Measurements from ENCODE around the gene MED12. TPM values are rescaled to one million over a fixed set of nuclear protein-coding genes. Genes with fewer than 3 reads are reported as not detected.
A peak's percentile ranks its signal among the peaks of the same experiment; 100 is the strongest.

The MED12 gene
- total RNA-seq = 10 to 100 TPM; 23.7 to 34.2 (median 28.2) TPM

DNA sequence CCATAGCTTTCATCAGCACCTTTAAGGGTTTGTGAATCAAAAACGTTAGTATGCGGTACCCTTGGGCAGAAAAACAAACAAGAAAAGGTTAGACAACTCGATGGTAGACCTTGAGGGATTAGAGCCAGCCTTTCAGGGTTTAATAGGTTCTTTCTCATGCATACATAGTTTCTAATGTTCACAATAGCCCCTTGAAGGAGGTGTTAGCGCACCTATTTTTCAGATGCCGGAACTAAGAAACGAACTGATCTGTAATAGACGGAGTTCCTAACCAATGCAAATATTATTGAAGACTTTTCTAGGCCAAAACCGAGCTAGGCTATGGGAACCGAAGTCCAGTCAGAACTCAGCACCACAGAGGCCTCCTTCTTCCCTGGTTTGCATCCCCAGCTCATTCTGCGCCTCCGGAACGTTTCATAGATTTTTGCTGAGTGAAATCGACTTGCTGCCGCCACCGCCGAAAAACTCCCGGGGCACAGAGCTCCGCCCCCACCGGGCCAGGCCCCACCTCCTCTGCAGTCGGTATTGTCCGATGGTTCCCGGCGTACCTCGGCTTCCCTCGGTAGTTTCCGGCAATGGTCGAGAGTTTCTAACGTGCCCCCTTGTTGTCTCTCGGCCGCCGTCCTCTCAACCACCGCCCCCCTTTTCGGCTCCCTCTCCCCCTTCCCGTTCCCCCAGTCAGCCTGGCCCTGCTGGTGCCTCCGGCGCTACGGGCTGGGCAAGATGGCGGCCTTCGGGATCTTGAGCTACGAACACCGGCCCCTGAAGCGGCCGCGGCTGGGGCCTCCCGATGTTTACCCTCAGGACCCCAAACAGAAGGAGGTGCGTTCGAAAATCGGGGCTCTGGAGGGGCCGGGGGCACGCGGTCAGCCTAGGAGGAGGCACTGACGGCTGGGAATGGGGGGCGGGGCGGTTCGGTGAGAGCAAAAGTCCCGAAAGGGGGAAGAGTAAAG is at the start of gene MED12:
Gene MED12, plus strand, starts transcription at position 565 of the 953 bp plus-strand sequence. Its CDS starts 159 bp downstream, at position 724.
- TF ChIP-seq POLR2A (IDR thresholded peaks at IDR 0.05; ENCODE audit: low read depth) (no peak), POLR2AphosphoS5 (IDR thresholded peaks at IDR 0.05) (peak; percentile 44 to 52)

DNA sequence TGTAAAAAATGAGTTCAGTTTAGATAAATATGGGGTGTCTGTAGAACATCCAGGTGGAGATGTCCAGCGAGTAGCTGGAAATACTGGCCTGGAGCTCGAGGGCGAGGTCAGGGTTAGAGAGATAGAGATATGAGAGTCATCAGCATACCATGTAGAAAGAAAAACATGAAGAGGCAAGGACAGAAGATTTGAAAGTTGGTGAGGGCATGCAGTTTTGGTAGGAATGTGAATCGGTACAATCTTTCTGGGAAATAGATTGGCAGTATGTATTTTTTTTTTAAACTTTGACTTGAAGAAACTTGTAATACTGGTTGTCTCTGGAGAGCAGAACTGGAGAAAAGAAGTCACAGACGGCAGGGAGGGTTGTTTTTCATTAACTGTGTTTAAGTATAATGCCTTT is 47.9 kb upstream of the MED12 start:
- DNase-seq (ENCODE audit: extremely low spot score) = no peak
- Histone ChIP-seq H3K4me3 (no peak overlapping the region), H3K9me3 (no peaks in the 10 kb centered on the region), H3K27me3 (no peaks in the 10 kb centered on the region), H3K27ac (replicated peaks in 1 of 4) (no peak overlapping the region), H3K4me1 (peaks cover 6 to 15% (median 13%) of the 10 kb centered on the region in 4 donors), H3K36me3 (no peaks in the 10 kb centered on the region)
- intact Hi-C loops (cut with DNase I) = no loop called here
- TF ChIP-seq EP300 (IDR thresholded peaks at IDR 0.05) = no peak
- no peak for TF ChIP-seq POLR2A (IDR thresholded peaks at IDR 0.05; ENCODE audit: low read depth)
- TF ChIP-seq, protein P1, sequence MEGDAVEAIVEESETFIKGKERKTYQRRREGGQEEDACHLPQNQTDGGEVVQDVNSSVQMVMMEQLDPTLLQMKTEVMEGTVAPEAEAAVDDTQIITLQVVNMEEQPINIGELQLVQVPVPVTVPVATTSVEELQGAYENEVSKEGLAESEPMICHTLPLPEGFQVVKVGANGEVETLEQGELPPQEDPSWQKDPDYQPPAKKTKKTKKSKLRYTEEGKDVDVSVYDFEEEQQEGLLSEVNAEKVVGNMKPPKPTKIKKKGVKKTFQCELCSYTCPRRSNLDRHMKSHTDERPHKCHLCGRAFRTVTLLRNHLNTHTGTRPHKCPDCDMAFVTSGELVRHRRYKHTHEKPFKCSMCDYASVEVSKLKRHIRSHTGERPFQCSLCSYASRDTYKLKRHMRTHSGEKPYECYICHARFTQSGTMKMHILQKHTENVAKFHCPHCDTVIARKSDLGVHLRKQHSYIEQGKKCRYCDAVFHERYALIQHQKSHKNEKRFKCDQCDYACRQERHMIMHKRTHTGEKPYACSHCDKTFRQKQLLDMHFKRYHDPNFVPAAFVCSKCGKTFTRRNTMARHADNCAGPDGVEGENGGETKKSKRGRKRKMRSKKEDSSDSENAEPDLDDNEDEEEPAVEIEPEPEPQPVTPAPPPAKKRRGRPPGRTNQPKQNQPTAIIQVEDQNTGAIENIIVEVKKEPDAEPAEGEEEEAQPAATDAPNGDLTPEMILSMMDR (IDR thresholded peaks at IDR 0.05) = no peak
- TF ChIP-seq POLR2AphosphoS5 (IDR thresholded peaks at IDR 0.05) = no peak
- WGBS = 66% methylated on average over 5 of the region's 5 CpGs

More for the DNA sequence above, at the start of gene MED12:
- H3K27ac ChIP-seq (replicated peaks in 1 of 4) = peak within 1 kb of the TSS; percentile 73 to 84 (median 82)
- H3K36me3 ChIP-seq = peaks cover 9 to 33% (median 30%) of the 10 kb centered on the region in 4 donors
- no peaks in the 10 kb centered on the region for H3K27me3 ChIP-seq
- 51% methylated on average over 56 of the region's 56 CpGs for WGBS
- intact Hi-C loops (cut with DNase I) = no loop called here
- H3K4me3 ChIP-seq = peak within 1 kb of the TSS; percentile 60 to 71 (median 64)
- DNase-seq (ENCODE audit: extremely low spot score) = peak; percentile 95
- H3K9me3 ChIP-seq = no peaks in the 10 kb centered on the region
- peaks cover 6 to 19% (median 18%) of the 10 kb centered on the region in 4 donors for H3K4me1 ChIP-seq

DNA sequence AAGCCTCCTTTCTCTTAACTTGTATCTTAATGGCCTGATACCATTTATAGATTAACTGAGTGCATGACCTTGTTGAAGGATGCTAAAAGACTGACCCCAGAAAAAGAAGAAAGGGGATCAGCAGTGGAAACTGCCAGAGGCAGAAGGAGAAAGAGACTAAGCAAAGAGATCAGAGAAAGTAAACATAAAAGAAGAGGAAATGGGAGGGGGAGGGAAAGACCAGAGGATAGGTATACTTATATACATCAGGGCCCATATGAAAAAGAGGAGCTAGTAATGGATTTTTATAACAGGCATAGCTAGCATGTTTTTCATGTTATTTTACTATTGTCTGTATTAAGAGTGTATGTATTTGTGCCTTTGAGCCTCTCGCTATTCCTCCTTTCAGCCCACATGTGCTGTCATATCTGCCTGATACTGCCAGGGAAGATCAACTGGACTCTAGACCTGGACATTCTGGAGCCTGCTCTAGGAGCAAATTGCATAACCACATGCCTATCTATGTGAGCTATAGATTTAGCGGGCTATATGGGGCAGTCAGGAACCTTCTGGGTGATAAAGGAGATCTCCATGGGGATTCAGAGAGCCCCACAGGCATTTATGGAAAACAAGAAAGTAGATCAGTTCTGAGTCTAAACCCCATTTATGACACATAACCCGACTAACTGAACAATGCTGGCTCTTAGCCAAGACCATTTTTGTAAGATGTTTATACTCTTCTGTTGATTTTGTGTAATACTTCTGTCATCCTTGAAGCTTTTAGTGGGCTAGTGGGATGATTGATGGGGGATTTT is 36.9 kb upstream of the MED12 start:
- Histone ChIP-seq H3K27ac (replicated peaks in 1 of 4) (no peak overlapping the region), H3K9me3 (no peaks in the 10 kb centered on the region), H3K27me3 (peaks cover 0 to 3% (median 0%) of the 10 kb centered on the region in 4 donors), H3K4me3 (no peak overlapping the region), H3K4me1 (peaks cover 0 to 4% (median 0%) of the 10 kb centered on the region in 4 donors), H3K36me3 (no peaks in the 10 kb centered on the region)
- intact Hi-C loops (cut with DNase I) = no loop called here
- WGBS = 37% methylated on average over 3 of the region's 3 CpGs
- TF ChIP-seq POLR2A (IDR thresholded peaks at IDR 0.05; ENCODE audit: low read depth) (no peak), POLR2AphosphoS5 (IDR thresholded peaks at IDR 0.05) (no peak), EP300 (IDR thresholded peaks at IDR 0.05) (no peak)
- TF ChIP-seq, protein P1 (IDR thresholded peaks at IDR 0.05) = no peak
- no peak for DNase-seq (ENCODE audit: extremely low spot score)

DNA sequence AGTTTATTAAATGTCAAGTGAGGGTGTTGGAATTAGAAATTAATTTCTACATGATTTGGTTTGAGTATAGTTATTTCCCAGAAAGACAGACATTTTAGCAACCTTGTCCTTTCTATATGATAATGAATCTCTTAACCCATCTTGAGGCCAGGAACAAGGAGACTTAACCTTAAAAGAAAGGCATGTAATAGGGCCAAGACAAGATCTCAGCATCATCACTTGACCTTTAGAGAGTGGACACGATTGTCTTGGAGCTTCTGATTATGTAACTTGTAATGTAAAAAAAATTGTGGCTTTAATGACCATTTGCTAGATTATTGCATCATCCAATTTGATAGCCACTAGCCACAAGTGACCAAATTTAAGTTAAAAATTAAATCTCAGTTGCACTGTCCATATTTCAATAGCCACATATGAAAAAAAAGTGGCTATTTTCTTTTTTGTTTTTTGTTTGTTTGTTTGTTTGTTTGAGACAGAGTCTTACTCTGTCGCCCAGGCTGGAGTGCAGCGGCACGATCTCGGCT is 36.2 kb upstream of the MED12 start:
- Histone ChIP-seq H3K27ac (replicated peaks in 1 of 4) (no peak overlapping the region), H3K9me3 (no peaks in the 10 kb centered on the region), H3K36me3 (no peaks in the 10 kb centered on the region), H3K4me1 (peaks cover 0 to 4% (median 0%) of the 10 kb centered on the region in 4 donors), H3K4me3 (no peak overlapping the region), H3K27me3 (peaks cover 0 to 3% (median 0%) of the 10 kb centered on the region in 4 donors)
- TF ChIP-seq POLR2AphosphoS5 (IDR thresholded peaks at IDR 0.05) = no peak
- no peak for TF ChIP-seq POLR2A (IDR thresholded peaks at IDR 0.05; ENCODE audit: low read depth)
- TF ChIP-seq, protein P1 (IDR thresholded peaks at IDR 0.05) = no peak
- no peak for TF ChIP-seq EP300 (IDR thresholded peaks at IDR 0.05)
- 82% methylated on average over 5 of the region's 5 CpGs for WGBS
- DNase-seq (ENCODE audit: extremely low spot score) = no peak
- intact Hi-C loops (cut with DNase I) = no loop called here

Data from esophagus muscularis mucosa (tissue), 4 donors.